ENCODE results near the gene ADGRF4.

The ADGRF4 gene

DNA sequence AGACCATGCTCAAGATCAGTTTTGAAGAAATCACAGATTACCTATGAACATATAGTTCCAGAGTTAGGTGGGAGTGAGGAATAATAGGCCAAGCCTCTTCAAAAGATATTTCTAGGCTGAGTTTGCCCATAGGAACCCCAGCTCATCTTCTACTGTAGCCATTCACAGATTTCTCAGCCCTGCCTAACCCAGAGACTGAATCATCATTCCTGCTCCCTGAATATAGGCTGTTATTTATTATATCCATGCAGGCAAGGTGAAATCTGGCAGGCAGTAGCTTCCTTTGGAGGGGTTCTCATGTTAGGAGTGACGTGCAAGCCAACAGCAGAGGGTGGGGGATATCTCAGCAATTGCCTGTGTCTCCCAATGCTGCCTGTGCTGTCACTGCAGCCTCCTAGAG, 25.6 kb upstream of the ADGRF4 start:
- H3K27ac Mint-ChIP-seq, result no peak overlapping the region
- H3K36me3 Mint-ChIP-seq, result no peaks in the 10 kb centered on the region
- H3K27me3 Mint-ChIP-seq, result peaks cover 13% of the 10 kb centered on the region
- CTCF ChIA-PET, result no interaction called here
- H3K4me3 Mint-ChIP-seq, result no peak overlapping the region
- no peaks in the 10 kb centered on the region for H3K4me1 Mint-ChIP-seq
- no peak for DNase-seq
- H3K9me3 Mint-ChIP-seq, result no peaks in the 10 kb centered on the region

DNA sequence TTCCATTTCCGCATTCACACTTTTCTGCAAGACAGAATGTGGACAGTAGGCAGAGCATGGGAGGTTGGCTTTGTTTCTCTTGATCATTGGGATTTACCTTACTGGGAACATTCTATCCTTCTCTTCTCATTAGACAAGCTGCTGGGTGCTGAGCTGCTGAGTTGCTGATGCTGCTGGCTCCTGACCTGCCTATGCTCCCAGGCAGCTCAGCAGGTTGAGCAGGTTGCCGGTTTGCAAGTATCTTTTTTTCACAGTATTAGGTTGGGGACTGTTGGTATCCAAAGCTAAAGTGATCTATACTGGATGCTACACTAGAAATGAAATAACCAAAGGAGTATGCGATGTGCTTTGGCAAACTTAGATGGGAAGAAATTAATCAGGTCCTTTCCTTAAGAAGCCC, 23.7 kb upstream of the ADGRF4 start:
- Mint-ChIP-seq H3K36me3 (no peaks in the 10 kb centered on the region), H3K27me3 (peaks cover 9% of the 10 kb centered on the region), H3K27ac (no peak overlapping the region), H3K9me3 (no peaks in the 10 kb centered on the region), H3K4me3 (no peak overlapping the region), H3K4me1 (no peaks in the 10 kb centered on the region)
- CTCF ChIA-PET, result no interaction called here
- no peak for DNase-seq

DNA sequence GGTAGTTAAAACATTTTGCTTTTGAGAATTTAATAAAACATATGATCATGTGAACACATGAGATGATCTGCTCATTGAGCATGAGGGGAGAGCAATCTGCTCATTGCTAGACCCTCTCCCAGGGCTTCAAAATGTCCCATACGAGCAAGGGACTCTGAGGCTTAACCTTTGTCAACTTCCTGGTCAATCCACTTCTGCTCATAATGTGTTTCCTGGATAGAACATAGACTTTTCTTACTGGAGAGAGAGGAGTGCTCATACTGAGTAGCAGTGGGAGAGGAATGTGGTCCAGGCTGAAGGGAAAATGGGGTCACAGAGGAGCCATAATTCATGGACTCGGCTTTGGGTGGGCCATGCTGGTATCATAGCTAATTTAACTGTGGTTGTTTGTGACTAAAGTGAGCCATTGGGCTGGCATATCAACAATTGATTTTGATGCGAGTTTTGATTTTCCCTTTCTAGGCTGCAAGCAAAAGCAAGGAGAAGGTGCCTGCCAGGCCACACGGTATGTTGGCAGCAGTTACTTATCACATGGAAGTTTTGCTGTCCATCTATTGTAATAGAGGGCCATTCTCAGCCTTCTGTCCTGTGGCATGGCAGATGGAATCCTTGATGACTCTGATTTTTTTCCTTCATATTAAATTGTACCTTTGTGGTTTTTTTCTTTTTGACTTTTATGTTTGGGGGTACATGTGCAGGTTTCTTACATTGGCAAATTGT, 20.8 kb upstream of the ADGRF4 start:
- CTCF ChIA-PET, result no interaction called here
- no peak overlapping the region for H3K27ac Mint-ChIP-seq
- no peaks in the 10 kb centered on the region for H3K36me3 Mint-ChIP-seq
- H3K4me3 Mint-ChIP-seq, result no peak overlapping the region
- peaks cover 4% of the 10 kb centered on the region for H3K27me3 Mint-ChIP-seq
- H3K9me3 Mint-ChIP-seq, result no peaks in the 10 kb centered on the region
- H3K4me1 Mint-ChIP-seq, result no peaks in the 10 kb centered on the region
- DNase-seq, result no peak

DNA sequence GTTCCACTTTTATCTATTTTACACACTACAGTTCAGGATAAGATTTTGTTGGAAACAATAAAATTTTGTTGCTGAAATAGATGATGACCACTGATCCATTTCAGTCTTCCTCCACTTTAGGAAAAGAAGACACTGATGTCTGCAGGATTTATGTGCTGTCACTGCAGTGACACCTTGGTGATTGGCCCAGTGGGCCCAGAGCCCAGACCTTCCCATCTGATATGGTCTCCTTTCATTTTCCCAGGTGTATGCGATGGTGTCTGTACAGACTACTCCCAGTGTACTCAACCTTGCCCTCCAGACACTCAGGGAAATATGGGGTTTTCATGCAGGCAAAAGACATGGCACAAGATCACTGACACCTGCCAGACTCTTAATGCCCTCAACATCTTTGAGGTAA, 19.6 kb upstream of the ADGRF4 start:
- no peaks in the 10 kb centered on the region for H3K27me3 Mint-ChIP-seq
- no peaks in the 10 kb centered on the region for H3K4me1 Mint-ChIP-seq
- H3K9me3 Mint-ChIP-seq, result no peaks in the 10 kb centered on the region
- no peak overlapping the region for H3K4me3 Mint-ChIP-seq
- DNase-seq, result no peak
- CTCF ChIA-PET, result no interaction called here
- no peaks in the 10 kb centered on the region for H3K36me3 Mint-ChIP-seq
- no peak overlapping the region for H3K27ac Mint-ChIP-seq

DNA sequence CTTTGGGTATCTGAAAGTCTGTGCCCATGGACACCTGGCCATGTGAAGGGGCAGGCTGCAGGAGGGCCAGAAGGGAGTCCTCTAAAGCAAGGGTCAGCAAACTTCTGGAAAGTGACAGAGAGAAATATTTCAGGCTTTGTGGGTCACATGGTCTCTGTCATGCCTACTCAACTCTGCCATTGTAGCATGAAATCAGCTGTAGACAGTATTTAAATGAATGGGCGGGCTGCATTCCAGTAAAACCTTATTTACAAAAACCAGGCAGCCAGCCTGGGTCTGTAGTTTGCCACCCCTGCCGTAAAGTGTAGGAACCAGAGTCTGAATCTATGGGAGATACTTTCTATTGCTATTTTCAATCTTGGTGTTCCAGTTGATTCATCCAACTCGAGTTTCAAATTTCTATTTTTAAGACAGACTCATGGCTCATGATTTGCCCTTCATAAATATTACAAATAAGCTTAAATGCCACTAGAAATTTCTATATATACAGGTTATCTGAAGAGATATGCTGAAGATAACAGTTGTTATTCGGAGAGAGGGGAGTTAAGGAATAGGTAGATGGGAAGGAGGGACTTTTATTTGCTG, 19.0 kb upstream of the ADGRF4 start:
- Mint-ChIP-seq H3K36me3 (no peaks in the 10 kb centered on the region), H3K27me3 (peaks cover 1% of the 10 kb centered on the region), H3K9me3 (no peaks in the 10 kb centered on the region), H3K4me3 (no peak overlapping the region), H3K27ac (no peak overlapping the region), H3K4me1 (no peaks in the 10 kb centered on the region)
- no peak for DNase-seq
- CTCF ChIA-PET, result no interaction called here

DNA sequence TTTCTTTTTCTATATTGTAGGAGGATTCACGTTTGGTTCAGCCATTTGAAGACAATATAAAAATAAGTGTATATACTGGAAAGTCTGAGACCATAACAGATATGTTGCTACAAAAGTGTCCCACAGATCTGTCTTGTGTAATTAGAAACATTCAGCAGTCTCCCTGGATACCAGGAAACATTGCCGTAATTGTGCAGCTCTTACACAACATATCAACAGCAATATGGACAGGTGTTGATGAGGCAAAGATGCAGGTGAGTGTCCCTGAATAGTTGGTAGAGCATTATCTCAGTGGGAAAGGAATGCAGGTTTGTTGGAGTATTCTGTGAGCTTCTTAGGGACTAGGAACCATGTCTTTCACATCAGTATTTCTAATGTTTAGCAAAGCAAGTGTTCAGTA, 18.3 kb upstream of the ADGRF4 start:
- CTCF ChIA-PET, result no interaction called here
- no peaks in the 10 kb centered on the region for H3K9me3 Mint-ChIP-seq
- H3K36me3 Mint-ChIP-seq, result no peaks in the 10 kb centered on the region
- no peak overlapping the region for H3K4me3 Mint-ChIP-seq
- no peaks in the 10 kb centered on the region for H3K4me1 Mint-ChIP-seq
- no peak for DNase-seq
- no peak overlapping the region for H3K27ac Mint-ChIP-seq
- peaks cover 3% of the 10 kb centered on the region for H3K27me3 Mint-ChIP-seq

DNA sequence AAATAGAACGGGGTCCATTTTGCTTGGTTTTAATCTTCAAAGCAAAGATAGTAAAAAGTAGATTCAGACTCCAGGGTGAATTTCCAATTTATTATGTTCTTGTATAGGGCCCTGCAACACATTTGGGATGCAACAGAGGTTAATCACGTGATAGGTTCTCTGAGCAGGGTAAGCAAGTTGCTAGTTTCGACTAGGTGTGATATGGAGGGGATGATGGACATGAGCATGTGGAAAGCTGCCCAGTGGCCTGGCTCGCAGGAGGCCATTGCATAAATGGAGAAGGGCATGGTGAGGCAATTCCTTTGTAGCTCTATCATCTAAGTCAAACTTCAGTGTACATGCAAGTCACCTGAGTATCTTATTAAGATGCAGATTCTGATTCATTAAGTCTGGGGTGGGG, 17.7 kb upstream of the ADGRF4 start:
- CTCF ChIA-PET, result no interaction called here
- no peak overlapping the region for H3K27ac Mint-ChIP-seq
- no peak for DNase-seq
- H3K9me3 Mint-ChIP-seq, result no peaks in the 10 kb centered on the region
- H3K4me1 Mint-ChIP-seq, result no peaks in the 10 kb centered on the region
- H3K36me3 Mint-ChIP-seq, result no peaks in the 10 kb centered on the region
- peaks cover 3% of the 10 kb centered on the region for H3K27me3 Mint-ChIP-seq
- H3K4me3 Mint-ChIP-seq, result no peak overlapping the region

DNA sequence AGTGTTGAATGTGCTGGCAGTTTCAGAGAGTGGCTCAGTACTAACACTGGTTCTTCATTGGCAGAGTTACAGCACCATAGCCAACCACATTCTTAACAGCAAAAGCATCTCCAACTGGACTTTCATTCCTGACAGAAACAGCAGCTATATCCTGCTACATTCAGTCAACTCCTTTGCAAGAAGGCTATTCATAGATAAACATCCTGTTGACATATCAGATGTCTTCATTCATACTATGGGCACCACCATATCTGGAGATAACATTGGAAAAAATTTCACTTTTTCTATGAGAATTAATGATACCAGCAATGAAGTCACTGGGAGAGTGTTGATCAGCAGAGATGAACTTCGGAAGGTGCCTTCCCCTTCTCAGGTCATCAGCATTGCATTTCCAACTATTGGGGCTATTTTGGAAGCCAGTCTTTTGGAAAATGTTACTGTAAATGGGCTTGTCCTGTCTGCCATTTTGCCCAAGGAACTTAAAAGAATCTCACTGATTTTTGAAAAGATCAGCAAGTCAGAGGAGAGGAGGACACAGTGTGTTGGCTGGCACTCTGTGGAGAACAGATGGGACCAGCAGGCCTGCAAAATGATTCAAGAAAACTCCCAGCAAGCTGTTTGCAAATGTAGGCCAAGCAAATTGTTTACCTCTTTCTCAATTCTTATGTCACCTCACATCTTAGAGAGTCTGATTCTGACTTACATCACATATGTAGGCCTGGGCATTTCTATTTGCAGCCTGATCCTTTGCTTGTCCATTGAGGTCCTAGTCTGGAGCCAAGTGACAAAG, 17.0 kb upstream of the ADGRF4 start:
- no peaks in the 10 kb centered on the region for H3K9me3 Mint-ChIP-seq
- DNase-seq, result no peak
- no peak overlapping the region for H3K4me3 Mint-ChIP-seq
- H3K27ac Mint-ChIP-seq, result no peak overlapping the region
- peaks cover 3% of the 10 kb centered on the region for H3K27me3 Mint-ChIP-seq
- H3K36me3 Mint-ChIP-seq, result no peaks in the 10 kb centered on the region
- CTCF ChIA-PET, result no interaction called here
- no peaks in the 10 kb centered on the region for H3K4me1 Mint-ChIP-seq

DNA sequence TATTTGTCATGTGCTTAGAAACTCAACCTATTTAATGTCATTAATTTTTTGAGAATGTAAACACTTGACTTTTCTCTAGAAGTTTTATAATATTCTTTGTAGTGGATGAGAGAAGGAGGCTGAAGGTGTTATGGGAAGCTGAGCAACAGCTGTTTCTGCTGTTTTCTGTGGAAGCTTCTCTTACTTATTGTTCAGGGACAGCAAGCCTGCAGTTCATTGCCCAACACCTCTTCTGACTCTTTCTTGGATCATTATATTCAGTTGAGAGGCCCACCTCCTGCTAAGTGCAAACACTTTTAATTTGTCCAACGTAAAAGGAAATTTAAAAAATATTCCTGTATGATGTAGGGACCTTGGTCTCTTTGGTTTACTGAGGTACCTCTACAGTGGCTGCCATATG, 12.0 kb upstream of the ADGRF4 start:
- Mint-ChIP-seq H3K4me1 (no peaks in the 10 kb centered on the region), H3K9me3 (no peaks in the 10 kb centered on the region), H3K27ac (no peak overlapping the region), H3K36me3 (no peaks in the 10 kb centered on the region), H3K4me3 (no peak overlapping the region), H3K27me3 (peaks cover 3% of the 10 kb centered on the region)
- DNase-seq, result no peak
- CTCF ChIA-PET, result no interaction called here

DNA sequence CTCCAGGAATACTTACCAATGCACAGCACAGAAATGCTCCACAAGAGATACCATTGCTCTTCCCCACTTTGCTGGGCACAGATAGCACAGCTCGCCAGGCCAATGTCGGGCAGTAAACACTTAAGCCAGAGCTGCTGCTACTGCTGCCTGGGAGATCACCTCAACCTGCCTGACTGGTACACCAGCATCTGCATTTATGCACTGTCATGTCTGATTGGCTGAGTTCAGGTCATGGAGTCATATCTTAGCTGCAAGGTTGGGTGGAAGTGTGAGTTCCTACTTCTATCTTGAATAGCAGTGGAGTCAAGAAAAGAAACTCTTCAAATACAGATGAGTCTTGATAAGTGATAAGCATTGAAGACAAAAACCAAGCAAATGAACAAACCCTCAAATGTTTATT, 10.9 kb upstream of the ADGRF4 start:
- H3K27ac Mint-ChIP-seq, result no peak overlapping the region
- H3K9me3 Mint-ChIP-seq, result no peaks in the 10 kb centered on the region
- CTCF ChIA-PET, result no interaction called here
- H3K4me1 Mint-ChIP-seq, result no peaks in the 10 kb centered on the region
- H3K27me3 Mint-ChIP-seq, result peaks cover 3% of the 10 kb centered on the region
- no peak overlapping the region for H3K4me3 Mint-ChIP-seq
- DNase-seq, result no peak
- H3K36me3 Mint-ChIP-seq, result no peaks in the 10 kb centered on the region

DNA sequence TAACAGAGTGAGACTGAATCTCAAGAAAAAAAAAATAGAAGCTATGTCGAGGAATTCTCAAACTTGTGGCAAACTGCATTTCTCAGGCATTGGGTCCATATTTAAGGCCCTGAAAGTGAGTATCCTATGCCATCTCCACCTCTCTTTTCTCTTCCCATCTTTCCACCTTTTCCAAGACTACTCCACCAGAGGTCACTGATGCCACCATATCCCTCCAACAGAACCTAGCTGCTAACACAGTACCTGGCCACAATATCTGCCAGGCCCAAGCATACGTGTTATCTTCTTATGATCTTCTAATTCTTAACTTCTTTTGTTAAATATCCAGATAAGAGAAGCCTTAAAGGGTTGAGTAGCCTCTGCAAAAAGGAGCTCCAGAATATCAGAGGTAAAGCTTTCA, 8.2 kb upstream of the ADGRF4 start:
- CTCF ChIA-PET, result no interaction called here
- no peak overlapping the region for H3K27ac Mint-ChIP-seq
- peaks cover 4% of the 10 kb centered on the region for H3K27me3 Mint-ChIP-seq
- no peak overlapping the region for H3K4me3 Mint-ChIP-seq
- no peak for DNase-seq
- H3K4me1 Mint-ChIP-seq, result no peaks in the 10 kb centered on the region
- H3K36me3 Mint-ChIP-seq, result no peaks in the 10 kb centered on the region
- no peaks in the 10 kb centered on the region for H3K9me3 Mint-ChIP-seq

DNA sequence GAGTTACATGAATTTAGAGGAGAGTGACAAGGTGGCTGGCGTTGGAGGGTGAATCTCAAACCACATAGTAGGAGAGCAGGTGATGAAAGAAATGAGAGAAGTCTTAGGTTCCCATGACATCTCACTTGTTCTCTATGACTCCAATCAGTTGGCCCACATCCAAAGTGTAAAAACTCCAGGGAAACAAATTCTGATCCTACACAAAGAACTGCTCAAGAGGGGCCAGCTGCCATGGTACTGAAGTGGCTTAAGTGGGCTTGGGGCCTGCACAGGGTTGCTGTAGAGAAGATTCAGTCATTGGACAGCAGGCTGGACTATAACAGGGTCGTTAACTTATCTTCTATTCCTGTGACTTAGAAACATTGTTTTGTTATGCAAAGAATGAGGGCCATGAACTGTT, 7.6 kb upstream of the ADGRF4 start:
- Mint-ChIP-seq H3K9me3 (no peaks in the 10 kb centered on the region), H3K4me3 (no peak overlapping the region), H3K27me3 (peaks cover 4% of the 10 kb centered on the region), H3K4me1 (no peaks in the 10 kb centered on the region), H3K36me3 (no peaks in the 10 kb centered on the region), H3K27ac (no peak overlapping the region)
- DNase-seq, result no peak
- CTCF ChIA-PET, result no interaction called here

DNA sequence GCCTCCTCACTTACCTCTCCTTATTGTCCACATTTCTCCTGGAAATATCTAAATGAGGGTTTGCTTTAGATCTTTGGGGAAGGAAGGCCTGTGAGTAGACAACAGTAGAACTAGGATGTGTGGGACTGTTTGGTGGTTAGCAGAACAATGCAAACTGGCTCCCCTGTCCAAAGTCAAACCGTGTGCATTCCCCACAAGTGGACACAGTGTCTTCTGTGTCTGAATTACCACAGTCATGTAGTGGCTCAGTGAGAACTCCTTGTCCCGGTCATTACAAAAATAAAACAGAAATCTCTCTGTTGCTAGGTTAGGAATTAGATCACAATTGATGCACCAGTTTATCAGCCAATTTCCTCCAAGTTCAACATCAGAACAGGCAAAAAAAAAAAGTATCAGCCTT, 455 bp upstream of the ADGRF4 start:
- no peak for DNase-seq
- peaks cover 1% of the 10 kb centered on the region for H3K9me3 Mint-ChIP-seq
- H3K4me3 Mint-ChIP-seq, result no peak overlapping the region
- H3K27ac Mint-ChIP-seq, result no peak overlapping the region
- H3K27me3 Mint-ChIP-seq, result peaks cover 4% of the 10 kb centered on the region
- CTCF ChIA-PET, result no interaction called here
- peaks cover 13% of the 10 kb centered on the region for H3K4me1 Mint-ChIP-seq
- H3K36me3 Mint-ChIP-seq, result no peaks in the 10 kb centered on the region

DNA sequence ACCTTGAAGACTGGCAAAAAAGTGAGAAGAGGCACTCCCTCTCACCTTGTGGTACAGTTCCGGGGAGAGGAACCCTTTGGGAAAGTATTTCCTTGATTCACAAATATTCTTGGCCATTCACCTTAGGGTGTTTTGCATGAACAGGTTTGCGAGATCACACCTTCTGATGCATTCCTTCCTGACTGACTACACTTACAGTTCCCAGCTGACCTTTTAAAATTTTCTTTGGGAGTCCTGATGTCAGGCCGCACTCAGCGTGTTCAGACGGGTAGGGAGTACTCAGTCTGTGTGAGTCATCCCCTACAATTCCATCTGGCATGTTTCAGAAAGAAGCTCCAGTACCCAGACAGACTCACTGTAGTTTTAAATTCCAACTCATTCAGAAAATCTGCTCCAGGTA, 1.7 kb downstream of the ADGRF4 start:
- Mint-ChIP-seq H3K36me3 (no peaks in the 10 kb centered on the region), H3K9me3 (peaks cover 1% of the 10 kb centered on the region), H3K27ac (no peak overlapping the region), H3K4me3 (no peak overlapping the region), H3K4me1 (peaks cover 13% of the 10 kb centered on the region), H3K27me3 (no peaks in the 10 kb centered on the region)
- no peak for DNase-seq
- CTCF ChIA-PET, result no interaction called here

DNA sequence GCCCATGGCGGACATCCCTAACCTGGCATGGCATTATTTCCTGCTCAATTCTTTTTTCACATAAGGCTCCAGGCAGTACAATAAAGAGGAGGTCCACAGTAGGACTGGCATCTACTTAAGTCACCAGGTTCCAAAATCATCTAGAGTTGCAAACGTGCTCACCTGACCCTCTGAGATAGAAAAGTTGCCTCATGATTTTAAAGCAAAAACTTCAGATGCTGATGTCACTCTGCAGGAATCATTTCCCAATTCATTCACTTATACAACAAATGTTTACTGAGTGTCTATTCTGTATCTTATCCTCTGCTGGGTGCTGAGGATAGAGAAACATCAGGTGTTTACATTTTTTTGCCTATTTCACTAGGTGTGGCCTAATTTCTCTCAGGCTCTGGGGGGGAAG, 2.2 kb downstream of the ADGRF4 start:
- H3K4me1 Mint-ChIP-seq, result peaks cover 13% of the 10 kb centered on the region
- no peaks in the 10 kb centered on the region for H3K36me3 Mint-ChIP-seq
- CTCF ChIA-PET, result no interaction called here
- H3K27me3 Mint-ChIP-seq, result no peaks in the 10 kb centered on the region
- H3K9me3 Mint-ChIP-seq, result peaks cover 1% of the 10 kb centered on the region
- H3K27ac Mint-ChIP-seq, result no peak overlapping the region
- DNase-seq, result no peak
- no peak overlapping the region for H3K4me3 Mint-ChIP-seq

All from activated naive CD4-positive, alpha-beta T cell treated with anti-CD3 and anti-CD28 coated beads, Interleukin-2, amount 10 ng/mL, durations not matched to agents 7 days and 5 days (primary cell).